NCI-H345 (cell line): Measurements from ENCODE around the gene MEOX1.
"Not testable (repeated sequence)": the region's sequence is repeated elsewhere in the genome, so short reads cannot be mapped to it uniquely, and the experiment has no call there.

Experiments
- DNase-seq: peaks from one replicate; lab custom pipeline; 2025; lab: John Stamatoyannopoulos, UW

Gene MEOX1

GRCh38 chr17:43661699-43662412, at the start of gene MEOX1:
Gene MEOX1 (minus strand): TSS chr17:43661922. CDS start chr17:43661534, 388 bp downstream.
- DNase-seq, result no peak

GRCh38 chr17:43710101-43710500, 48.4 kb upstream of the MEOX1 start:
- no peak for DNase-seq

GRCh38 chr17:43709210-43709609, 47.5 kb upstream of the MEOX1 start:
- no peak for DNase-seq

GRCh38 chr17:43707184-43707583, 45.5 kb upstream of the MEOX1 start:
- DNase-seq, result no peak

GRCh38 chr17:43706235-43706634, 44.5 kb upstream of the MEOX1 start:
- DNase-seq, result no peak

- no peak for DNase-seq
These were observed 41.9 kb upstream of the MEOX1 start for GRCh38 chr17:43703630-43704029.

- peak; percentile 9 for DNase-seq
These were observed 40.9 kb upstream of the MEOX1 start for GRCh38 chr17:43702637-43703036.

- DNase-seq, result no peak
These were observed 39.6 kb upstream of the MEOX1 start for GRCh38 chr17:43701318-43701743.

GRCh38 chr17:43699438-43699756, 37.7 kb upstream of the MEOX1 start:
- no peak for DNase-seq

- no peak for DNase-seq
These were observed 37.1 kb upstream of the MEOX1 start for GRCh38 chr17:43698678-43699437.

GRCh38 chr17:43697937-43698336, 36.2 kb upstream of the MEOX1 start:
- DNase-seq, result no peak

- no peak for DNase-seq
These were observed 35.2 kb upstream of the MEOX1 start for GRCh38 chr17:43696891-43697290.

- no peak for DNase-seq
These were observed 34.5 kb upstream of the MEOX1 start for GRCh38 chr17:43695970-43696865.

- DNase-seq, result peak; percentile 83
These were observed 32.6 kb upstream of the MEOX1 start for GRCh38 chr17:43694081-43694870.

GRCh38 chr17:43691317-43691693, 29.6 kb upstream of the MEOX1 start:
- no peak for DNase-seq

- DNase-seq, result no peak
These were observed 29.0 kb upstream of the MEOX1 start for GRCh38 chr17:43690624-43691316.

- no peak for DNase-seq
These were observed 28.1 kb upstream of the MEOX1 start for GRCh38 chr17:43689814-43690213.

GRCh38 chr17:43689131-43689530, 27.4 kb upstream of the MEOX1 start:
- no peak for DNase-seq

GRCh38 chr17:43686957-43687356, 25.2 kb upstream of the MEOX1 start:
- DNase-seq, result not testable (repeated sequence)

GRCh38 chr17:43683928-43684653, 22.4 kb upstream of the MEOX1 start:
- DNase-seq, result no peak
